GM23248 (cell line): ENCODE data around the gene MAMDC2.

Experiments
- EZH2 ChIP-seq: fragments of 200-600 bp; sonication (generic); IDR thresholded peaks from 2 replicates; pipeline ENCODE4 v1.6.1; 2018; ENCODE audit warnings: antibody characterized with exemption, mild to moderate bottlenecking; ENCODE audit not compliant: insufficient read depth, poor library complexity, severe bottlenecking
- EZH2phosphoT487 ChIP-seq: fragments of 200-600 bp; sonication (generic); IDR thresholded peaks from 2 replicates; pipeline ENCODE4 v1.6.1; 2018; ENCODE audit warnings: antibody characterized with exemption, moderate library complexity, mild to moderate bottlenecking, low read depth; ENCODE audit not compliant: insufficient read depth

DNA sequence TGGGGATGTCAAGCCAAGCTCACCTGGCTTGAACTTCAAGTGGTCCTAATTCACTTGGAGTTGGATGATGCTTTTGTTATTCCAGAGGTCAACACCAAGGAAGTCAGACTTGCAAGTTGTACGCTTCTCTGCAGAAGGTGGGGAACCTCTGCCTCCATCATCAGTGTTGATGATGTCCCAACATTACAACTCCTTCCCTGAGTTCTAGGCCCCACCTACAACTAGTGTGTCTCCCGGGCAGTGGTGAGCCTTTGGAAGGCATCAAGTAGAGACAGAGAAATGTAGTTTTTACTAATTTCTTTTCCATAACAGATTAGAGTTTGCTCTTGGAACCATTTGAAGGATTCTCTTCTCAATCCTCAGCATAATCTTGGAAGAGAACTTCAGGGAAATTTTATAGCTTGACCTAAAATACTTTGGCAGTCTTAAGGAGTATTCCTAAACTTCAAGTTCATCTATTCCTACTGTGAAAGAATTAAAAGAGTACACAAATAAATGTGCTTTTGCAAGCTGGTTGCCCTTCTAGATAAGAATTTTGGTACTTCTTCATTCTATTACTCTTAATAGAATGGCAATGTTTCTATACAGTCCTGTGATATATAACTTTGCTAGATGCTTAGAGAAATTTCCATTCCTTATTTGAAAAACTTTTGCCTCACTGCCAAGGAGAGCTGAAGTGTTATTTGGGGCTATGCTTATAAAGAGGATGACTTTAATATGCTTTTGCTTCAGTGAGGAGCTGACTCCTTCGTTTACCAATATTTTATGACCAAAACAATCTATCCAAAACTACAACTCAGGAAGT lies 12.0 kb downstream of the MAMDC2 start:
- no peak for TF ChIP-seq EZH2
- TF ChIP-seq EZH2phosphoT487 = no peak
